Stimulated activated CD8-positive, alpha-beta memory T cell treated with anti-CD3 and anti-CD28 coated beads, Interleukin-2, amount 100 ng/mL, for 48 hours (primary cell): ENCODE measurements around the gene AIRE.

Experiments used
- DNase-seq, 2 donors: peaks; one replicate each; pipeline ENCODE4 v3.0.0-alpha.2; 2020; ENCODE audit warnings: low read depth in 2 of 2

Gene AIRE

DNA sequence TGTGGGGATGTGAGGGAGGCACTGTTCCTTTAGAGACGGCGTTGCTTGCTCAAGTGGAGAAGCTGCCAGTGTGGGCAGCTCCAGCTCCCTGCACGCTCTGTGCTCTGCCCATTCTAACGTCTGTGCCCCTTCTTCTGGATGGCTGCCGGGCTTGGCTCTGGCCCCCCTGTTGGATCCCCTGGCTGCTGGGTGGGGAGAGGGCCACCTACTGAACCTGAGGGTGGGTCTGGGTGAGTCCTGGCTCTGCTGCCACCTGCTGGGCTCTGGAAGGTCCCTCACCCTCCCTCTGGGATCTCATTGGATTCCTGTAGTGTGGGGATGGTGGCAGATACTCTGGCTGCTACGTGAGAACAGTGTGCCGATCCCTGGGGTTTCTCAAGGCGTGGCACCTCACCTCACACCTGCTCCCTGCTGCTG is 19.2 kb downstream of the AIRE start:
- peak; percentile 22 to 34 for DNase-seq

DNA sequence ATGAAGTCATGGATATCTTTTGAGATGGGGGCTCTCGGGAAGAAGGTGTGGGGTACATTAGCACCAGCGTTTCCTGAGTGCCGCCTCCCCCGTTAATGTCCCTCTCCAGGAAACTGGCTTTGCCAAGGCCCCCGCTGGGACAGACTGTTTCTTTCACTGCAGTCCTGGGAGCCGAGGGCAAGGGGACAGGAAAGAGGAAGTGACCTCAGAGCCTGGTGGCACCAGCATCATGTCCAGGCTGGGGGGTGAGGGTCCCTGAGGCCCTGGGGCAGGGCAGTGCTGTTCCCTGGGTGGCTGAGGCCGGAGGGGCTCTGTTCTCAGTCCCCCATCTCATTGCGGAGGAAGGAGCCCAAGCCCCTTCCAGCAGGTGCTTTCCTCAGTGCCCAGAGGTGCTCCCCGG is 20.0 kb downstream of the AIRE start:
- no peak for DNase-seq

DNA sequence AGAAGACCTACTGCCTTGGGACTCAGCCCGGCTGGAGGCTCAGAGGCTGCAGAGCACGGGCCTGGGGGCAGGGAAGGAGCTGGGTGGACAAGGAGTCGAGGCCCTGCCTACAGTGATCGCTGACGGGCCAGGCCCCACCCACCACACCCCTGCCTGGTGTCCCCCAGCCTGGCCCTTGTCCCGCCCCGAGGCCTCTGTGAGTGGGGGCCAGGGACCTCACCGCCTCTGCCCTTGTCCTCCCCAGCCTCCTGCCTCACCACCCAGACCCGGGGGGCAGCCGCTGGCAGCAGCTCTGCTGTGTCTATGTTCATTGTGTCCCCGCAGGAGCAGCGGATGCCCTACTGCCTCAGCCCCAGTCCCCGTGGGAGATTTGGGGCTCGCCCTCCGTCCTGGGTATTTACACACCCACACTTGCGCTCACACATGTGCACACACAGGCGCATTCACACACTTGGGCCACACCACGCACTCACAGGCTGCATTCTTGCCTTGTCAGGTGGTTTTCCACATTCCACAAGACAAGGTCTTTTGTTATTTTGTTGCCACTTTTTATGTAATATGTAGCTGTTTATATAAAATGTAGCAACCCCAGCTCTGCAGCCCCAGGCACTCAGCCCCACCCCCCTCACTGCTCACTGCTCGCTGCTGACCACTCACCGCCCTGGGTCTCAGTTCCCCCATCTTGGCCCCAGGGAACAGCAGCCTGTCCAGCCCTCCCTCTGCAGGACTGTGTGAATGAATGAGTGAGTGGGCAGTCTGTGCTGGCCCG is 21.4 kb downstream of the AIRE start:
- DNase-seq, result no peak

DNA sequence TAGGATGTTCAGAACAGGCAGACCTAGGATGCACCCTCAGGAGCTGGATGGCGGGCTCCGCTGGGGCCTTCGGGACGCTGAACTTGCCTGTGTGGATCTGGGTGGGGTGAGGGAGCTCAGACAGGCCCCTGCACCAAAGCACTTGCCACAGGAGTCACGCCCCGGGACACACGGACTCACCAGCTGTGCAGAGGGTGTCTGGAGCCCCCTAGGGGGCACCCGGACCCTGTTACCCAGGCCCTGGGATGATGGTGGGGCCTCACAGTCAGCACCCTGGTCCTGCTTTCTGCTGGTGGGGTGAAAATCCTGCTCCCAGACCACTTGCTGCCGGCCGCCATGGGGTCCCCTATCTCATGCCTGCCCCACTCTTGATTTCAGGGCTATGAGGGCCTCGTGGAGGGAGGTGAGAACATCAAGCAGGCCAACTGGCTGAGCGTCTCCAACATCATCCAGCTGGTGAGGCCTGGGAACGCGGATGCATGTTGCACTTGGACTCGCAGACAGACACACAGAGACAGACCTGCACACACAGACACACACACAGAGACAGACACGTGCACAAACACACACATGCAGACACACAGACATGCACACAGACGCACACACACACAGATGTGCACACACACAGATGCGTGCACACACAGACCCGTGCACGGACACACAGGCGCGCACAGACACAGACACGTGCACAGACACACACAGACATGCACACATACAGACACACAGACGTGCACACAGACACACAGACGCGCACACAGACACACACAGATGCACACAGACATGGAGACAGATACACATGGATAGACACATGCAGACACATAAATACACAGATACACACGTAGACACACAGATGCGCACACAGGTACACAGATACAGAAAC is 25.2 kb downstream of the AIRE start:
- no peak for DNase-seq

DNA sequence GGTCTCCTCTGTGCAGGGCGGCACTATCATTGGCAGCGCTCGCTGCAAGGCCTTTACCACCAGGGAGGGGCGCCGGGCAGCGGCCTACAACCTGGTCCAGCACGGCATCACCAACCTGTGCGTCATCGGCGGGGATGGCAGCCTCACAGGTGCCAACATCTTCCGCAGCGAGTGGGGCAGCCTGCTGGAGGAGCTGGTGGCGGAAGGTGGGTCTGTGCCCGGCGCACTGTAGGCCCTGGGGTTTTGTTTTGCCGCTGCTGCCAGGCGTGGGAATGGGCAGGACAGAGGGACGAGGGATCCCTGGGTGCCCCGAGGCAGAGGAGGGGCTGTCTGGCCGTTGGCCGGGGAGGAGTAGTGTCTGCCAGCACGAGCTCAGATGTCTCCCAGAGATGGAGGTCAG is 26.4 kb downstream of the AIRE start:
- DNase-seq, result no peak

DNA sequence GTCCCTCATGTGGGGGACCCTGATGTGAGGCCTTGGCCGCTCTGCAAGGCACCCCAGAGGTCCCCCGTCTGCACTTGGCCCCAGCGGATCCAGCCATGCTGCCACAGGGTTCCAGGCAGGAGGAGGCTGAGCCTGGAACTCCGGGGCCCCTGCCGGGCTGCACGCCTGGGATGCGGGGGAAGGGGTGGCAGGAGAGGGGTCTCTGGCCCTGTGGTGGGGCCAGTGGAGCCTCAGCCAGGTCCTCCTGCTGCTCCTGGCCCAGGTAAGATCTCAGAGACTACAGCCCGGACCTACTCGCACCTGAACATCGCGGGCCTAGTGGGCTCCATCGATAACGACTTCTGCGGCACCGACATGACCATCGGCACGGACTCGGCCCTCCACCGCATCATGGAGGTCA is 27.0 kb downstream of the AIRE start:
- DNase-seq, result no peak

DNA sequence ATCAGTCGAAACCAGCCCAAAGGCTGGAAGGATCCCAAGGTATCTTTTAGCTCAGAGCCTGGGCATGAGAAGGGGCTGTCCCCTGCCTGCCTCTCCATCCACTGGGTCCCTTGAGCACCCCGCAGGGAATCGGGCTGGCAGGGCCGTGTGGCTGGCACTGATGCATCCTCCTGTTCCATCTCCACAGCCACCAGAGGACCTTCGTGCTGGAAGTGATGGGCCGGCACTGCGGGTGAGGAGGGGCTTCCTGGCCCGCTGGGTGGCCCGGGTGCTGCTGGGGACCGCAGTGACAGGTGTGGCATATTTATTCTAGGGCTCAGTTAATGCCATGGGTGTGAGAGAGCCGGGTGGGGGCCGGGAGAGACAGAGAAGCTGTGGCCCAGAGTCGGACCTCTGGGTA is 27.8 kb downstream of the AIRE start:
- no peak for DNase-seq

DNA sequence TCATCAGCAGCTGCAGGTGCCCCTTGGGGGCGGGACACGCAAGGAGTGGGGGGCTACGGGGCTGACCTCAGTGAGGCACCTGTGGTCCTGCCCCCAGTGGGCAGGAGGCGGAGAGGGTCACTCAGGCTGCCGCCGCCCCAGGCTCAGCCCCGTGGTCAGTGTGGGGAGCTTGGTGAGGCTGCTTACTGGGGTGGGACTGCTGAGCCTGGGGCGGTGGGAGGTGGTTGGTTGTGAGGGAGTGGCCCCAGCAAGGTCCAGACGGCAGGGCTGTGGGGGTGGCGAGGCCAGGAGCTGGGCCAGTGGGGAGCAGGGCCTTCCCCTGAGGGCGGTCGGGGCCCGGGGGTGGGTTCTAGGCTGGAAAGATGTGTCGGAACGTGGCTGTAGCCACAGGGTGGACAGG is 28.5 kb downstream of the AIRE start:
- DNase-seq, result no peak

DNA sequence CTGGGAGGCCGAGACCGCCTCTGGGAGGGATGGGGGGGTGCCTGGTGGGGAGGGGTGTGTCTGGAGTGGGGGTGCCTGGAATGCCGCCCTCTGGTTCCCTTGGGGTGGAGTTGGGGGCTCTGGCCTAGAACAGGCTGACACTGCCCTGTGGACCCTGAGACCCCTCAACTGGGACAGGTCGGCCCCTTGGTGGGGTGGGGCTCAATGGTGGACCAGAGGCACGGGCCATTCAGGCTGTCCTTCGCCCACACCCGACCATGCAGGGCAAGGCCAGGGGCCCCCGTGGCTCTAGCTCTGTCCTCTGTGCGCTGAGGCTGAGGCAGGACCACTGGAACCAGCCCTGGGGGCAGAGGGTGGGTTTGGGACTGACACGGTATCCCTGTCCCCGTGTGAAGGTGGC is 28.9 kb downstream of the AIRE start:
- no peak for DNase-seq

DNA sequence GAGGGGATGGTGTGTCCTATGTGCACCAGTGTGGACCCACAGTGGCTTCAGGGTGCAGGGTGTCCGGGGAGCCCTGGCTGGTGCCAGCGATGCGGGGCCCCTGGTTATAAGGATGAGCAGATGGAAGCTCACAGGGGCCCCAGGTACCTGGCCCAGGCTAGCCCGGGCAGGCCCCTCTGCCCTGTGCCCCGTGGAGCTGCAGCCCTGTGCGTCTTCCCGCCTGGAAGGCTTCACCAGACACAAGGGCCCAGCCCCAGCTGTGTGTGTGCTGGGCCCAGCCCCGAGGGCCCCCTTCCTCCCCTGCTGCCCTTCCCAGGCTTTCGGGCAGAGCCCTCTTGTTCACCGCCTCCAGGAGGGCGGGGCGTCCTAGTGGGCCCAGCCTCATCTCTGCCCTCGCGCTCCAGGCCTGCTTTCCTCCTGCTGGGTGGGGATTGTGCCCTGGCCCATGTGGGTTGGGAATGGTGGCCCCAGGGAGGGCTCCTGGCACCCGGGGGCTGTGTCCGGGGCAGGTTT is 30.1 kb downstream of the AIRE start:
- DNase-seq, result no peak

DNA sequence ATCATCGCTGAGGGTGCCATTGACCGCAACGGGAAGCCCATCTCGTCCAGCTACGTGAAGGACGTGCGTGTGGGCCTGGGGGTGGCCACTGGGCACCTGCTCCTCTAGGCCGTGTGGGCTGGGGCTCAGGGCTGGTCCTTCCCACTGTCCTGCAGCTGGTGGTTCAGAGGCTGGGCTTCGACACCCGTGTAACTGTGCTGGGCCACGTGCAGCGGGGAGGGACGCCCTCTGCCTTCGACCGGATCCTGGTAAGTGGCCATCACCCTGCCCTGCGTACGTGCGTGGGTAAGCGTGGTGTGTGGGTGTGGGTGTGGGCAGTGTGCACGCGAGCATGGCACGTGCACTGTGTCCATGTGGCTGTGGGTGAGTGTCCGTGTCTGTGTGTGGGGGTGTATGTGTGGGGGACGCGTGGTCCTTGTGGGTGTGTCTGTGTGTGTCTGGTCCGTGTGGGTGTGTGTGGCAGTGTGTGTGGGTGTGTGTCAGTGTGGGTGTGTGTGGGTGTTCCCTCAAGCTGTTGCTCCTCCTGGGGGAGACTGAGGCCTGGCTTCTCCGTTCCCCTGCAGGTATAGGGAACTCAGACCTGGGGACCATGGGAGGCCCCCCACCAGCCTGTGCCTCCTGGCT is 30.7 kb downstream of the AIRE start:
- no peak for DNase-seq

DNA sequence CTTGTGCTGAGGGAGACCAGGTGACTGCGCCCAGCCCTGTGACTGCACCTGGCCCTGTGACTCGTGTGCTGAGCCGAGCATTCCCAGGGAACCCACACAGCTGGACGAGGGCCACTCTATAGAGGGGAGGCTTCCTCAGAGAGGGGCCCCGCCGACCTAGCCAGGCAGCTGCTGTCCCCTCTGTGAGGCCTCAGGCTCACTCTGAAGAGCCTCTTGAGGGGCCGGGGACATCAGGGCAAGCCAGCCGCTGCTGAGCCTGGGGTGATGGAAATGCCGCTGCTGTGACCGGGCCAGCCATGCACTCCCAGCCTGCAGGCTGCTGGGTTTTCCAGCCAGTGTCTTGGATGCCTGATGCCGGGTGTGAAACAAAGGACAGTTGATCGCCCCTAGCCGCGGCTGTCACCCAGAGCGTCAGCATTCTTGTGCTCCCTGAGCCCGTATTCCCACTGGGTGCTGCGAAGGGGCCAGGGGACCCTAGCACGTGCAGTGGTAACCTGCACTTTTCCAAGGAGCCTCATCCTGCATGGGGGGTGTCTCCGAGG is 31.6 kb downstream of the AIRE start:
- no peak for DNase-seq

DNA sequence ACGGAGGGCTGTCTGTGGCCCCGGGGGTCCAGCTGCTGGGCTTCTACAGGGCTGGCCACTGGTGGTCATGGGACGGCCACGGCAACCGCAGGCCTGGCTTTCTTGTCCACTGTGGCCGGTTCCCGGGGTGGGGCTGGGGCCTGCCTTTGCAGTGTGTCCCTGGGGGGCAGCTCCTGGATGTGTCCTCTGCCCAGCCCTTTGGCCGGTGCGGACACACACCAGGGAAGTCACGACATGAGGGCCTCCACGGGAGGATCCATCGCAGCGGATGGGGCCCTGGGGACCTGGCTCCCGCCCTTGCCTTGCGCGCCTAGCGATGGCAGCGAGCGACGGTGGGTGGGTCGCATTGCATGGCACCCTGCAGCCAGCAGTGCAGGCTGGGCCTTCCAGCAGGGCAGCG is 32.2 kb downstream of the AIRE start:
- no peak for DNase-seq

DNA sequence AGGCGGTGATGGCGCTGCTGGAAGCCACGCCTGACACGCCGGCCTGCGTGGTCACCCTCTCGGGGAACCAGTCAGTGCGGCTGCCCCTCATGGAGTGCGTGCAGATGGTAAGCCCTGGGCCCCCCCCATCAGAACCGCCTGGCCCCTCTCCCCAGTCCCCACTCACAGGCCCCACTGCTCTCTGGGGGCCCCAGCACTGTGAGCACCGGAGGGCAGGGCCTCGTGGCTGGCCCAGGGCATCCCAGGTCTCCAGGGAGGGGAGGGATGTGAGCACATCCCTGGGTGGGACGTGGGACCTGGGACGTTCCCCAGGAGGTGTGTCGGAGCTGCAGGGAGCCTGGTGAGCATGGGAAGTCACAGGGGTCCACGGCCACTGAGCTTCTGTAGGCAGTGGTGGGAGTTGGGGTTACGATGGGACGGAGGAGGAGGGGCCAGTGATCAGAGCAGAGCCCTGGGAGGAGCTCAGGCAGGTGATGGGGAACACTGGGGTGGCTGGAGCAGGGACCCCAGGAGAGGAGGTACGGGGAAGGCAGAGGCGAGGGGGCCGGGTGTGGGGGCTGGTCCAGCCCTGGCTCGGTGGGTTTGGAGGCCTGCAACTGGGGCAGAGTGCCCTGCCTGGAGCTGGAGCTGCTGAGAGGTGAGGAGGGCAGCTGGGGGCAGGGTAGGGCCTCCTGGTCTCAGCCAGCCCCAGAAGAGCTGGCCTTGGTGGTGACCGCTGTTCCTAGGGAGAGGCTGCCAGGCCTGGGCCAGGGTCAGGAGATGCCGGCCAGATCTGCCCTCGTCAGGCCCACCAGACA is 33.0 kb downstream of the AIRE start:
- DNase-seq, result no peak

DNA sequence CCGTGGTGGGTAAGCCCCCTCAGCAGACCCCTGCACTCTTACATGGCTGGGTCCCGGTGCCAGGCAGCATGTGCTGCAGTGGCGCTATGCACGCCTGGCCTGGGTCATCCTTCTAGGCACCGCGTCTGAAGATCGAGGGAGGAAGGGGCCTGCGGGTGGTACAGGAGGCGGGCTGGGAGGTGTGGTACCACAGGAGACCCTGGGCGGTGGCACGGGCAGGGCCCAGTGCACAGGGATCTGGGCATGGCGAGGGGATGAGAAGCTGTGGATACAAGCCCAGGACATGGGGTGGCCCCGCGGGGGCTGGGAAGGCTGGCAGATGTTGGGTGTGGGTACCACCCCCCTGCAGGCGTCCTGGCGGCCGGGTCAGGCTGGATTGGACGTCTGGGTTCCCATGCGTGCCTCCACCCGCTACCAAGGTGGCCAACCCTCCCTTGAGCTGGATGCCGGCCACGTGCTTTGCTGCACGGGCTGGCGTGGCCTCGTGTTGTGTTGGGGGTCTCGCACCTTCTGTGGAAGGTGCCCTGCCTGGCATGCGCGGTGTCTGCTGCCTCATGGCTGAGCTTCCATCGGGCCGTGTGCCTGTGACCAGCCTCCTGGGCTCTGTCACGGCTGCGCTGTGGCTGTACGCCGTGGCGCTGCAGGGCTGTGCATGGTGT is 33.9 kb downstream of the AIRE start:
- no peak for DNase-seq

DNA sequence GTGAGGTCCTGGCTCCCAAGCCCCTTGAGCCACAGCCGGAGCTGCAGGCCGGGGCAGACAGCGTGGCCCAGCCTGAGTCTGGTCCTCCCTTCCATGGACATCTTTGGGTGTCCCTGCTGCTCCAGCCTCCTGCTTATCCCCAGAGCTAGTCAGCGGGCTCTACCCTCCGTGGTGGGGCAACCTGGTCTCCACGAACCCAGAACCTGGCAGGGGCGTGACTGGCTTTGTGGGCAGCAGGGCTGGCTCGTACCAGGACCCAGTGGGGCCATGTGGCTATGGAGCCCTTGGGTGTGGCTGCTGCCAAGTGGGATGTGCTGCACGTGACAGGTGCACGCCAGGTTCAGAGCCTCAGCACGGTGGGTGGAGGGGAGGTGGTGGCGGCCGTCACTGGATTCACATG is 35.2 kb downstream of the AIRE start:
- DNase-seq, result no peak

DNA sequence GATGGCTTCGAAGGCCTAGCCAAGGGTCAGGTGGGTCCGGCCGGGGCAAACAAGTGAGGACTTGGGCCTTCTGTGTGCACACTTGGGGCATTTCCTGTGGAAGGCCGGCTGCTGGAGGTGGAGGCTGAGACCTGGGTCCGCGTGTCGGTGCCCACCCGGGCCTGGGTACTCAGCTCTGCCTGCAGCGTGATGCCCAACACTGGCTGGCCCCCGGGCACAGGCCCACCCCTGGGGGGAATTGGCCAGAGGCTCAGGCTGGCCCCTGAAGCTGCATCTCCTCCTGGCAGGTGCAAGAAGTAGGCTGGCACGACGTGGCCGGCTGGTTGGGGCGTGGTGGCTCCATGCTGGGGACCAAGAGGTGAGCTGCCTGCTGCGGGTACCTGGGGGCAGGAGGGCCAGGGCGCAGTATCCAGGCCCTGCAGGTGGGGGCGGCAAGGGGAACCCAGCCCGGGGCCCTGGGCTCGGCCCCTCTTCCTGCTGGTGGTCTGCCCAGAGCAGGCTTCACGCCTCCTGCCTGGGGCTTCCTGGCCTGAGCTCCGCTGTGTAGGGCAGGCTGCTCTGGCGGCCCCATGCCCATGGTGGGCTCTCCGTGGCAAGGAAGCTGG is 36.3 kb downstream of the AIRE start:
- no peak for DNase-seq

DNA sequence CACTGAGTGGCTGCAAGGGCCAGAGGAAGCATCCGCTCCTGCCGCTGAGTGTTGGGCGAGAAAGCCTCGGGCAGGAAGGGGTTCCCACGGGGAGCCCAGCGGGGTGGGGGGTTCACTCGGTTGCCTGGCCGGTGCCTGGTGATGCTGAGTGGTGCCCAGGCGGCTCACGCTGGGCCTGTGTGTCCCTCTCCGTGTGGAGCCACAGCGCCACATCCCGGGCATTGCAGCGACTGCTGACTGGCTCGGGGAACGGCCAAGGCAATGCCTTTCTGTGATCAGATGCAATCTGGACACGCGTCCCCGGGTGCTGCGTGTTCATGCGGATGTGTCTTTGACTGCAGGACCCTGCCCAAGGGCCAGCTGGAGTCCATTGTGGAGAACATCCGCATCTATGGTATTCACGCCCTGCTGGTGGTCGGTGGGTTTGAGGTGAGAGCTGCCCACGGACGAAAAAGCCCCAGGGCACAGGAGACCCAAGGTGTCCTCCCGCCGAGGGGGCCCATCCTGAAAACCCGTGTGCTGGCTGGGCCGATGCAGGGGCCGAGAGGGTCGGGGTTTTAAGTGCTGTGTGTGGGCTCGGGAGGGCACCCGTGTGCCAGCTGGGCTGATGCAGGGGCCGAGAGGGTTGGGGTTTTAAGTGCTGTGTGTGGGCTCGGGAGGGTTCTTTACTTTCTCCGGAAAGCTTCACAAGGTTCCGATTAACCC is 37.1 kb downstream of the AIRE start:
- no peak for DNase-seq

DNA sequence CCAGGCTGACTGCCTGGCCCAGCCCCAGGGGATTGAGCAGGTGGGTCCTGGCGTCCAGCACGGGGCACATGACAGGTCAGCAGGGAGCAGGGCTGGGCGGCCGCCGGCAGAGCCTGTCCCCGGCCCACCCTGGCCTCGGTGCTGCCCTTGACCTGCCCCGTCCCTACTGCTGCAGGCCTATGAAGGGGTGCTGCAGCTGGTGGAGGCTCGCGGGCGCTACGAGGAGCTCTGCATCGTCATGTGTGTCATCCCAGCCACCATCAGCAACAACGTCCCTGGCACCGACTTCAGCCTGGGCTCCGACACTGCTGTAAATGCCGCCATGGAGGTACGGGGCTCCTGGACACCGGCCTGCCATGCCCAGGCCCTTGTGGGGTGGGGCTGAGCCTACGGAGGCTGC is 37.9 kb downstream of the AIRE start:
- DNase-seq, result no peak
